DOHH2 (cell line): ENCODE results near the gene ASB15.

ENCODE experiments used
- H3F3A ChIP-seq: fragments of 200-600 bp; sonication (generic), shearing (Covaris generic); 2 replicates; pipeline ENCODE4 v1.6.0; 2016; ENCODE audit warnings: antibody characterized with exemption, mild to moderate bottlenecking; ENCODE audit not compliant: control insufficient read depth, insufficient read depth
- H3K27ac ChIP-seq: fragments of 200-600 bp; sonication (generic); 2 replicates; pipeline ENCODE4 v1.5.1; 2014; ENCODE audit warnings: low read depth, mild to moderate bottlenecking, low read length, moderate library complexity
- H3K27me3 ChIP-seq: fragments of 200-600 bp; sonication (generic); 2 replicates; pipeline ENCODE4 v1.6.1; 2014; ENCODE audit warnings: mild to moderate bottlenecking, low read length, mixed read lengths; ENCODE audit not compliant: control insufficient read depth
- H3K36me3 ChIP-seq: fragments of 200-600 bp; sonication (generic); 2 replicates; pipeline ENCODE4 v1.6.1; 2014; ENCODE audit warnings: mild to moderate bottlenecking, low read length, moderate library complexity, mixed read lengths; ENCODE audit not compliant: control insufficient read depth
- H3K4me1 ChIP-seq: fragments of 200-600 bp; sonication (generic); 2 replicates; pipeline ENCODE4 v1.6.1; 2014; ENCODE audit warnings: mild to moderate bottlenecking, low read length, mixed read lengths; ENCODE audit not compliant: control insufficient read depth
- H3K4me2 ChIP-seq: fragments of 200-600 bp; sonication (generic); 2 replicates; pipeline ENCODE4 v1.6.0; 2014; ENCODE audit warnings: mild to moderate bottlenecking, low read length, moderate library complexity
- H3K4me3 ChIP-seq: fragments of 200-600 bp; sonication (generic); 2 replicates; pipeline ENCODE4 v1.5.1; 2014; ENCODE audit warnings: mild to moderate bottlenecking, low read length, mixed read lengths
- H3K79me2 ChIP-seq: fragments of 200-600 bp; sonication (generic); 2 replicates; pipeline ENCODE4 v1.6.1; 2014; ENCODE audit warnings: mild to moderate bottlenecking, low read length, mixed read lengths; ENCODE audit not compliant: control insufficient read depth
- H3K9me2 ChIP-seq: fragments of 200-600 bp; sonication (generic); replicated peaks from 2 replicates; pipeline ENCODE4 v1.6.1; 2014; ENCODE audit warnings: mild to moderate bottlenecking, low read length, mixed read lengths; ENCODE audit not compliant: control insufficient read depth
- H3K9me3 ChIP-seq: fragments of 200-600 bp; sonication (generic); 2 replicates; pipeline ENCODE4 v1.6.1; 2014; ENCODE audit warnings: antibody characterized with exemption, low read length, mixed read lengths; ENCODE audit not compliant: control insufficient read depth, insufficient read depth
- H4K20me1 ChIP-seq: fragments of 200-600 bp; sonication (generic); 2 replicates; pipeline ENCODE4 v1.6.0; 2014; ENCODE audit warnings: low read depth, mild to moderate bottlenecking, antibody characterized with exemption, low read length, moderate library complexity; ENCODE audit not compliant: control insufficient read depth, insufficient read depth
- CTCF ChIP-seq: fragments of 200-600 bp; sonication (generic); IDR thresholded peaks from one replicate; pipeline ENCODE4 v1.5.1; 2014; ENCODE audit warnings: antibody characterized with exemption, mild to moderate bottlenecking, low read depth, low read length; ENCODE audit not compliant: poor library complexity, severe bottlenecking
- EZH2phosphoT487 ChIP-seq: fragments of 200-600 bp; sonication (generic); IDR thresholded peaks from 2 replicates; pipeline ENCODE4 v1.6.1; 2017; ENCODE audit warnings: borderline replicate concordance, mild to moderate bottlenecking, antibody characterized with exemption, low read length, moderate library complexity, mixed read lengths

ASB15 gene

DNA sequence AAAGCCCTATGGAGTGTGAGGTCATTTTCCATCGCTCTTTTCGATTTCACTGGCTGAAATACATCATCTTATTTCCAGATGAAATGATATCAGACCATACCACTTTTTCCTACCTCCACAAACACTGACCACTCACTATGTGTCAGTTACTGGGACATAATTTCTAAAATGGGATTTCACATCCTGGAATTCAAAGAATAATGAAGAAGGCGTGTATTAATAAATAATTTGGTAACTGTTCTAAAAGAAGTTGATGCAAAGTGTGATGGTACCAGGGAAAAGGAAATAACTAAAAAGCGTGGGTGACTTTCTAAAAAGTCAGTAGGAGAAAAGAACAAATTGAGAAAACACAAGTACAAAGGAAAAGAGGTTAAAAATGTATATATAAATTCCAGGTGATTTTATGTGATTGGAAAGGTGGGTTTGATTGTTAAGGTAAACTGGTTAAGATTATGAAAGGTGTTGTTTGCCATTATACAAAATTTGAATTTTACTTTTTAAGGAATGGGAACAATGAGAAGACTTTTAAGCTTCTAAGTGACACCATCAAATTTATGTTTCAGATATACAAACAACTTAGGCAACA, 43.2 kb upstream of the ASB15 start:
- no peaks in the 10 kb centered on the region for H3K9me2 ChIP-seq
- H3K36me3 ChIP-seq, result peaks cover 30% of the 10 kb centered on the region
- no peak overlapping the region for H3K27ac ChIP-seq
- no peaks in the 10 kb centered on the region for H3K9me3 ChIP-seq
- peak overlapping the region; percentile 78 for H3K4me2 ChIP-seq
- H3K79me2 ChIP-seq, result peaks cover 36% of the 10 kb centered on the region
- no peaks in the 10 kb centered on the region for H3K27me3 ChIP-seq
- H4K20me1 ChIP-seq, result no peaks in the 10 kb centered on the region
- peaks cover 23% of the 10 kb centered on the region for H3K4me1 ChIP-seq
- peak overlapping the region; percentile 79 for H3K4me3 ChIP-seq
- no peaks in the 10 kb centered on the region for H3F3A ChIP-seq
- TF ChIP-seq EZH2phosphoT487, result no peak
- TF ChIP-seq CTCF, result no peak

DNA sequence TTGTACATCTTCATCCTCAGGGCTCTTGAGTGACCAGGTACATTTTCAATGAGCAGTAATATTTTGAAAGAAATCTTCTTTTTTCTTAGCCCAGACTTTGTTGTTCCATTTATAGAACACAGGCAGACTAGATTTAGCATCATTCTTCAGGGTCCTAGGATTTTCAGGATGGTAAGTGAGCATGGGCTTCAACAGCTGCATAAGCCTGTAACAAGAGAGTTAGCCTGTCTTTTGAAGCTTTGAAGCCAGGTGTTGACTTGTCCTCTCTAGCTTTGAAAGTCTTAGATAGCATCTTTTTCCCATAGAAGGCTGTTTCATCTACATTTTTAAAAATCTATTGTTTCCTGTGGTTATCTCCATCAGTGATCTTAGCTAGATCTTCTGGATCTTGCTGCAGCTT, 39.5 kb upstream of the ASB15 start:
- Histone ChIP-seq H3K36me3 (peaks cover 4% of the 10 kb centered on the region; the same call in 1 of the 2 replicates), H3K4me1 (peaks cover 7% of the 10 kb centered on the region), H3K27me3 (no peaks in the 10 kb centered on the region), H3K9me3 (no peaks in the 10 kb centered on the region), H3F3A (no peaks in the 10 kb centered on the region), H3K4me3 (no peak overlapping the region), H4K20me1 (no peaks in the 10 kb centered on the region), H3K79me2 (peaks cover 5% of the 10 kb centered on the region), H3K27ac (no peak overlapping the region), H3K9me2 (no peaks in the 10 kb centered on the region), H3K4me2 (no peak overlapping the region)
- TF ChIP-seq CTCF (no peak), EZH2phosphoT487 (no peak)

- Histone ChIP-seq H3K4me2 (no peak overlapping the region), H3K79me2 (no peaks in the 10 kb centered on the region), H3K27ac (no peak overlapping the region), H3F3A (no peaks in the 10 kb centered on the region), H3K4me1 (no peaks in the 10 kb centered on the region), H3K9me3 (no peaks in the 10 kb centered on the region), H3K36me3 (no peaks in the 10 kb centered on the region), H3K9me2 (no peaks in the 10 kb centered on the region), H4K20me1 (no peaks in the 10 kb centered on the region), H3K27me3 (peaks cover 6% of the 10 kb centered on the region; the same call in 1 of the 2 replicates), H3K4me3 (no peak overlapping the region)
- TF ChIP-seq CTCF (no peak), EZH2phosphoT487 (no peak)
These were observed 32.1 kb upstream of the ASB15 start for GRCh38 chr7:123569352-123570010.
